IMR-90 (cell line): ENCODE measurements around the gene NFKBIB. TPM values are rescaled to one million over a fixed set of nuclear protein-coding genes. Genes with fewer than 3 reads are reported as not detected.

ENCODE experiments used
- ATAC-seq: fragments of 200-7000 bp; cut with Tn5 transposase; 2 replicates; pipeline ENCODE4 v1.9.1; 2020; ENCODE audit warnings: low read depth, mild to moderate bottlenecking, moderate library complexity
- BruUV-seq: library from RNA; stranded (reverse); fragments of 400-500 nt; replicated peaks from 2 replicates; lab custom pipeline; 2021; lab: Mats Ljungman, UMichigan
- CTCF ChIA-PET: fragments of 300-600 bp; formaldehyde crosslinking; extraction: SDS; loops from one replicate; lab custom pipeline; 2021; ENCODE audit warnings: antibody characterized with exemption; lab: Yijun Ruan, JAX
- POLR2A ChIA-PET: fragments of 300-600 bp; sonication (Branson Sonifier 250); formaldehyde crosslinking; loops from one replicate; lab custom pipeline; 2022; ENCODE audit warnings: antibody characterized with exemption; ENCODE audit not compliant: unreplicated experiment; lab: Charles Lee
- DNase-seq: peaks from one replicate; pipeline ENCODE4 v3.0.0; 2013
- H2AFZ ChIP-seq: replicated peaks from 2 replicates; pipeline ENCODE3; 2013; ENCODE audit warnings: low read length, mild to moderate bottlenecking; ENCODE audit not compliant: poor library complexity
- H2AK5ac ChIP-seq: 2 replicates; pipeline ENCODE4 v1.6.1; 2013; ENCODE audit warnings: low read depth, low read length, inconsistent platforms
- H2AK9ac ChIP-seq: replicated peaks from 2 replicates; pipeline ENCODE3; 2013; ENCODE audit warnings: mild to moderate bottlenecking, low read depth, low read length, moderate library complexity; ENCODE audit not compliant: poor library complexity
- H2BK120ac ChIP-seq: 2 replicates; pipeline ENCODE4 v1.6.1; 2013; ENCODE audit warnings: low read depth, low read length, inconsistent platforms
- H2BK15ac ChIP-seq: 3 replicates; pipeline ENCODE4 v1.6.1; 2013; ENCODE audit warnings: low read depth, low read length, inconsistent platforms
- H2BK20ac ChIP-seq: 2 replicates; pipeline ENCODE4 v1.6.1; 2013; ENCODE audit warnings: low read depth, mild to moderate bottlenecking, inconsistent platforms, low read length, moderate library complexity
- H2BK5ac ChIP-seq: 2 replicates; pipeline ENCODE4 v1.6.1; 2013; ENCODE audit warnings: mild to moderate bottlenecking, low read depth, low read length, inconsistent platforms; ENCODE audit not compliant: poor library complexity, severe bottlenecking
- H3K14ac ChIP-seq: replicated peaks from 2 replicates; pipeline ENCODE4 v1.6.1; 2013; ENCODE audit warnings: low read depth, low read length, inconsistent platforms
- H3K18ac ChIP-seq: 2 replicates; pipeline ENCODE4 v1.6.1; 2013; ENCODE audit warnings: low read depth, low read length, control low read depth
- H3K23ac ChIP-seq: 2 replicates; pipeline ENCODE4 v1.6.1; 2013; ENCODE audit warnings: low read depth, low read length, inconsistent platforms
- H3K27ac ChIP-seq: 2 replicates; pipeline ENCODE4 v1.5.1; 2013; ENCODE audit warnings: mild to moderate bottlenecking, control low read depth, low read length; ENCODE audit not compliant: insufficient read depth
- H3K27me3 ChIP-seq: 2 replicates; pipeline ENCODE4 v1.6.1; 2013; ENCODE audit warnings: low read length; ENCODE audit not compliant: control insufficient read depth, insufficient read depth
- H3K36me3 ChIP-seq: 2 replicates; pipeline ENCODE4 v1.6.1; 2013; ENCODE audit warnings: low read length, mixed read lengths; ENCODE audit not compliant: control insufficient read depth, insufficient read depth
- H3K4ac ChIP-seq: 2 replicates; pipeline ENCODE4 v1.6.1; 2013; ENCODE audit warnings: low read depth, low read length, inconsistent platforms
- H3K4me1 ChIP-seq: 2 replicates; pipeline ENCODE4 v1.6.1; 2013; ENCODE audit warnings: low read length, mixed read lengths; ENCODE audit not compliant: control insufficient read depth, insufficient read depth
- H3K4me2 ChIP-seq: 2 replicates; pipeline ENCODE4 v1.6.1; 2013; ENCODE audit warnings: low read depth, mild to moderate bottlenecking, control low read depth, low read length, moderate library complexity
- H3K4me3 ChIP-seq: 2 replicates; pipeline ENCODE4 v1.5.1; 2013; ENCODE audit warnings: low read depth, mild to moderate bottlenecking, control low read depth, low read length, moderate library complexity; ENCODE audit not compliant: insufficient read depth
- H3K56ac ChIP-seq: 2 replicates; pipeline ENCODE4 v1.6.1; 2013; ENCODE audit warnings: low read length, inconsistent platforms; ENCODE audit not compliant: insufficient read depth; ENCODE audit errors: extremely low read depth
- H3K79me1 ChIP-seq, 2 experiments: 2 replicates each; pipeline ENCODE4 v1.6.1; 2013; ENCODE audit warnings: low read length in 2 of 2, inconsistent platforms in 1 of 2, low read depth in 1 of 2
- H3K9ac ChIP-seq: 2 replicates; pipeline ENCODE4 v1.6.1; 2013; ENCODE audit warnings: low read depth, low read length, control low read depth
- H3K9me1 ChIP-seq: 2 replicates; pipeline ENCODE4 v1.6.1; 2013; ENCODE audit warnings: low read length, inconsistent platforms; ENCODE audit not compliant: insufficient read depth
- H3K9me3 ChIP-seq: 2 replicates; pipeline ENCODE4 v1.6.1; 2013; ENCODE audit warnings: low read length; ENCODE audit not compliant: control insufficient read depth, insufficient read depth
- H4K20me1 ChIP-seq: 2 replicates; pipeline ENCODE4 v1.6.1; 2013; ENCODE audit warnings: low read length, inconsistent platforms; ENCODE audit not compliant: insufficient read depth
- H4K5ac ChIP-seq: 2 replicates; pipeline ENCODE4 v1.6.1; 2013; ENCODE audit warnings: mild to moderate bottlenecking, low read depth, low read length, control low read depth
- H4K8ac ChIP-seq, 2 experiments: 2 replicates each; pipeline ENCODE4 v1.6.1; 2013; ENCODE audit warnings: low read depth in 2 of 2, low read length in 2 of 2, control low read depth in 1 of 2, inconsistent platforms in 1 of 2
- H4K91ac ChIP-seq: 2 replicates; pipeline ENCODE4 v1.6.1; 2013; ENCODE audit warnings: low read depth, low read length, inconsistent platforms; ENCODE audit not compliant: insufficient read depth
- MAZ ChIP-seq: IDR thresholded peaks from 2 replicates; pipeline ENCODE4 v1.6.1; 2012; ENCODE audit warnings: low read depth, mild to moderate bottlenecking, low read length, improper control_type of control experiment, moderate library complexity, borderline replicate concordance
- NFE2L2 ChIP-seq: fragments of 150-350 bp; IDR thresholded peaks from 2 replicates; pipeline ENCODE4 v1.6.1; 2016; ENCODE audit warnings: low read depth, mild to moderate bottlenecking, low read length
- POLR2A ChIP-seq: IDR thresholded peaks from 2 replicates; pipeline ENCODE4 v1.6.1; 2012; ENCODE audit warnings: mild to moderate bottlenecking, low read depth, low read length
- WGBS, 2 experiments: methylation state at CpG; one replicate each; pipeline versions ENCODE4 v1.1.5 to v1.1.7; 2013; ENCODE audit warnings: missing lambda C conversion rate in 2 of 2; ENCODE audit not compliant: insufficient read length in 1 of 2; ENCODE audit errors: extremely low coverage in 2 of 2; 5-methylcytosine and 5-hydroxymethylcytosine counted together
- dilution Hi-C: fragments of 300-500 bp; cut with HindIII; formaldehyde crosslinking; loops from one replicate; pipeline ENCODE4 v1.14.3; 2018; ENCODE audit warnings: low sequenced_read_pairs; ENCODE audit not compliant: unreplicated experiment
- in situ Hi-C: fragments of 300-500 bp; cut with MboI; formaldehyde crosslinking; loops from 3 replicates; pipeline ENCODE4 v1.14.3; 2019; ENCODE audit warnings: low sequenced_read_pairs, inconsistent platforms, mixed read lengths
- intact Hi-C: fragments of 100-400 bp; cut with micrococcal nuclease; formaldehyde crosslinking; loops from 2 replicates; pipeline ENCODE4 v1.10.0; 2022
- polyA plus RNA-seq, 3 experiments: library from polyadenylated mRNA; depleted of rRNA; stranded (reverse); fragments of >200 nt; gene quantifications; 2 replicates each; pipeline ENCODE4 v1.2.3, GENCODE V29; 2012; ENCODE audit warnings: low replicate concordance in 1 of 3
- total RNA-seq: library from RNA; depleted of rRNA; stranded (reverse); fragments of >200 nt; gene quantifications from 2 replicates; pipeline ENCODE4 v1.2.3, GENCODE V29; 2012

NFKBIB gene
- total and polyA plus RNA-seq, 2 of the 4 experiments (the other 2 are of a cell fraction): 7.5 to 25.5 TPM

GRCh38 chr19:38915329-38916321 lies 15.9 kb downstream of the NFKBIB start:
- ATAC-seq (no peak), DNase-seq (no peak)
- BruUV-seq: no TSS peak
- no peak overlapping the region for H2AK9ac ChIP-seq
- H3K14ac ChIP-seq: no peak overlapping the region
- H3K79me1 ChIP-seq: no peaks in the 10 kb centered on the region
- H3K4me2 ChIP-seq: no peak overlapping the region
- no peaks in the 10 kb centered on the region for H3K9me1 ChIP-seq
- no peak overlapping the region for H3K27ac ChIP-seq
- H3K4me1 ChIP-seq: no peaks in the 10 kb centered on the region
- no peak overlapping the region for H2BK5ac ChIP-seq
- H4K5ac ChIP-seq: no peak overlapping the region
- no peaks in the 10 kb centered on the region for H3K36me3 ChIP-seq
- no peak overlapping the region for H3K23ac ChIP-seq
- H4K91ac ChIP-seq: no peak overlapping the region
- no peak overlapping the region for H3K56ac ChIP-seq
- H4K8ac ChIP-seq: no peak overlapping the region
- POLR2A ChIA-PET: no interaction called here
- H3K9me3 ChIP-seq: no peaks in the 10 kb centered on the region
- in situ Hi-C loops: loop anchor here (25.0 kb wide), 1 partner anchor 178 kb away; the partner anchor contains the start of gene CAPN12
- 98% methylated on average over 13 of the region's 44 CpGs; no CpG with 5 or more reads in 1 of the 2 experiments for WGBS, 2 experiments
- H3K18ac ChIP-seq: no peak overlapping the region
- dilution Hi-C loops: no loop called here
- H3K9ac ChIP-seq: no peak overlapping the region
- CTCF ChIA-PET: interaction anchor here (0.6 to 0.9 kb wide), 2 partner anchors 12 to 25 kb away, joined by 3 read pairs; no protein-coding TSS in a partner anchor
- peaks cover 4% of the 10 kb centered on the region; the same call in 1 of the 2 replicates for H3K27me3 ChIP-seq
- TF ChIP-seq POLR2A: no peak
- TF ChIP-seq MAZ: no peak
- TF ChIP-seq NFE2L2: no peak
- no peak overlapping the region for H2BK20ac ChIP-seq
- intact Hi-C loops: no loop called here
- no peak overlapping the region for H2BK15ac ChIP-seq
- no peak overlapping the region for H2BK120ac ChIP-seq
- H2AK5ac ChIP-seq: no peak overlapping the region
- no peak overlapping the region for H3K4ac ChIP-seq
- H4K20me1 ChIP-seq: no peaks in the 10 kb centered on the region; the same call in 1 of the 2 replicates
- no peak overlapping the region for H3K4me3 ChIP-seq
- no peak overlapping the region for H2AFZ ChIP-seq
